OCI-LY3 (cell line): Measurements from ENCODE around the gene CNNM2.

ENCODE experiments used
- EZH2phosphoT487 ChIP-seq: fragments of 200-600 bp; shearing (Covaris generic); IDR thresholded peaks from 2 replicates; pipeline ENCODE4 v1.6.1; 2018; ENCODE audit warnings: antibody characterized with exemption, mixed run types, low read depth
- TF ChIP-seq, protein P1 (sequence below): fragments of 200-600, 300-600 bp; sonication (generic); IDR thresholded peaks from 2 replicates; pipeline ENCODE4 v1.5.1; 2014; ENCODE audit warnings: antibody characterized with exemption, low read length, low read depth

GRCh38 chr10:102880256-102880655 lies 37.8 kb upstream of the CNNM2 start:
- TF ChIP-seq, protein P1, sequence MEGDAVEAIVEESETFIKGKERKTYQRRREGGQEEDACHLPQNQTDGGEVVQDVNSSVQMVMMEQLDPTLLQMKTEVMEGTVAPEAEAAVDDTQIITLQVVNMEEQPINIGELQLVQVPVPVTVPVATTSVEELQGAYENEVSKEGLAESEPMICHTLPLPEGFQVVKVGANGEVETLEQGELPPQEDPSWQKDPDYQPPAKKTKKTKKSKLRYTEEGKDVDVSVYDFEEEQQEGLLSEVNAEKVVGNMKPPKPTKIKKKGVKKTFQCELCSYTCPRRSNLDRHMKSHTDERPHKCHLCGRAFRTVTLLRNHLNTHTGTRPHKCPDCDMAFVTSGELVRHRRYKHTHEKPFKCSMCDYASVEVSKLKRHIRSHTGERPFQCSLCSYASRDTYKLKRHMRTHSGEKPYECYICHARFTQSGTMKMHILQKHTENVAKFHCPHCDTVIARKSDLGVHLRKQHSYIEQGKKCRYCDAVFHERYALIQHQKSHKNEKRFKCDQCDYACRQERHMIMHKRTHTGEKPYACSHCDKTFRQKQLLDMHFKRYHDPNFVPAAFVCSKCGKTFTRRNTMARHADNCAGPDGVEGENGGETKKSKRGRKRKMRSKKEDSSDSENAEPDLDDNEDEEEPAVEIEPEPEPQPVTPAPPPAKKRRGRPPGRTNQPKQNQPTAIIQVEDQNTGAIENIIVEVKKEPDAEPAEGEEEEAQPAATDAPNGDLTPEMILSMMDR = no peak
- TF ChIP-seq EZH2phosphoT487 = no peak
